ENCODE measurements around the gene CELF3. TPM values are rescaled to one million over a fixed set of nuclear protein-coding genes. Genes with fewer than 3 reads are reported as not detected.
"Not testable (repeated sequence)": the region's sequence is repeated elsewhere in the genome, so short reads cannot be mapped to it uniquely, and the experiment has no call there.

CELF3 gene
- polyA plus RNA-seq, 1 donor (not counting 4 experiments of a cell fraction or from before 2014, with no cell fraction given), result not detected

- no peaks in the 10 kb centered on the region for H3K79me2 ChIP-seq (ENCODE audit: control insufficient read depth, insufficient read depth, low read length)
- no peak for TF ChIP-seq CTCF (optimal IDR thresholded peaks at IDR 0.05 in 1 of 3, IDR thresholded peaks at IDR 0.05 in 1 of 3, conservative IDR thresholded peaks at IDR 0.05 in 1 of 3; ENCODE audit: extremely low read depth in 1 of 3, insufficient read depth in 2 of 3, low read length in 3 of 3)
- TF ChIP-seq EZH2 (IDR thresholded peaks at IDR 0.05; ENCODE audit: low read length), result no peak
- no peak overlapping the region for H3K9ac ChIP-seq (ENCODE audit: control insufficient read depth, extremely low read depth, insufficient read depth, low read length)
- dilution Hi-C loops (cut with MboI; ENCODE audit: extremely low pct_ligation_motif_present, low sequenced_read_pairs), result no loop called here
- H3K27me3 ChIP-seq (ENCODE audit: control insufficient read depth, extremely low read depth, insufficient read depth, low read length), result no peaks in the 10 kb centered on the region
- H2AFZ ChIP-seq (ENCODE audit: control insufficient read depth, low read length), result no peak overlapping the region
- H3K27ac ChIP-seq (ENCODE audit: control insufficient read depth, insufficient read depth, low read length), result no peak overlapping the region
- no peaks in the 10 kb centered on the region for H3K9me1 ChIP-seq (ENCODE audit: control insufficient read depth, extremely low read depth, insufficient read depth, low read length)
- H3K36me3 ChIP-seq (ENCODE audit: control insufficient read depth in 2 of 2, extremely low read depth in 1 of 2, insufficient read depth in 2 of 2, low read length in 2 of 2), result peaks cover 1 to 5% of the 10 kb centered on the region in 2 experiments
- H3K4me2 ChIP-seq (ENCODE audit: control insufficient read depth, extremely low read depth, insufficient read depth, low read depth, low read length), result no peak overlapping the region
- peaks cover 6% of the 10 kb centered on the region for H3K4me1 ChIP-seq (ENCODE audit: control insufficient read depth, extremely low read depth, insufficient read depth, low read length)
- no peak overlapping the region for H3K4me3 ChIP-seq (ENCODE audit: control insufficient read depth in 2 of 3, extremely low read depth in 1 of 3, insufficient read depth in 2 of 3, low read depth in 1 of 3, low read length in 3 of 3)
- DNase-seq (ENCODE audit: low read depth, low spot score), result no peak
- H3K9me3 ChIP-seq (ENCODE audit: control insufficient read depth, low read depth, low read length), result no peaks in the 10 kb centered on the region
- FAIRE-seq, result no peak
- no peaks in the 10 kb centered on the region for H4K20me1 ChIP-seq (ENCODE audit: control insufficient read depth, extremely low read depth, insufficient read depth, low read length)
Observed at GRCh38 chr1:151686561-151686960, 30.0 kb downstream of the CELF3 start.

- dilution Hi-C loops (cut with MboI; ENCODE audit: extremely low pct_ligation_motif_present, low sequenced_read_pairs), result no loop called here
- H3K4me2 ChIP-seq (ENCODE audit: control insufficient read depth, extremely low read depth, insufficient read depth, low read depth, low read length), result no peak overlapping the region
- no peak for FAIRE-seq
Observed at GRCh38 chr1:151684128-151684527, 32.5 kb downstream of the CELF3 start.

GRCh38 chr1:151682901-151683300 lies 33.7 kb downstream of the CELF3 start:
- H3K4me3 ChIP-seq (ENCODE audit: control insufficient read depth in 2 of 3, extremely low read depth in 1 of 3, insufficient read depth in 2 of 3, low read depth in 1 of 3, low read length in 3 of 3); H3K9me1 ChIP-seq (ENCODE audit: control insufficient read depth, extremely low read depth, insufficient read depth, low read length); FAIRE-seq; H3K27ac ChIP-seq (ENCODE audit: control insufficient read depth, insufficient read depth, low read length); H3K27me3 ChIP-seq (ENCODE audit: control insufficient read depth, extremely low read depth, insufficient read depth, low read length); H3K9me3 ChIP-seq (ENCODE audit: control insufficient read depth, low read depth, low read length); H3K36me3 ChIP-seq (ENCODE audit: control insufficient read depth in 2 of 2, extremely low read depth in 1 of 2, insufficient read depth in 2 of 2, low read length in 2 of 2); H2AFZ ChIP-seq (ENCODE audit: control insufficient read depth, low read length); DNase-seq (ENCODE audit: low read depth, low spot score); H3K9ac ChIP-seq (ENCODE audit: control insufficient read depth, extremely low read depth, insufficient read depth, low read length); H4K20me1 ChIP-seq (ENCODE audit: control insufficient read depth, extremely low read depth, insufficient read depth, low read length); dilution Hi-C loops (cut with MboI; ENCODE audit: extremely low pct_ligation_motif_present, low sequenced_read_pairs); H3K79me2 ChIP-seq (ENCODE audit: control insufficient read depth, insufficient read depth, low read length); H3K4me2 ChIP-seq (ENCODE audit: control insufficient read depth, extremely low read depth, insufficient read depth, low read depth, low read length): not testable (repeated sequence)
- H3K4me1 ChIP-seq (ENCODE audit: control insufficient read depth, extremely low read depth, insufficient read depth, low read length), result peaks cover 28% of the 10 kb centered on the region

More at GRCh38 chr1:151684128-151684527, 32.5 kb downstream of the CELF3 start:
- no peaks in the 10 kb centered on the region for H3K9me3 ChIP-seq (ENCODE audit: control insufficient read depth, low read depth, low read length)
- no peak overlapping the region for H3K27ac ChIP-seq (ENCODE audit: control insufficient read depth, insufficient read depth, low read length)
- no peaks in the 10 kb centered on the region for H3K9me1 ChIP-seq (ENCODE audit: control insufficient read depth, extremely low read depth, insufficient read depth, low read length)
- H3K36me3 ChIP-seq (ENCODE audit: control insufficient read depth in 2 of 2, extremely low read depth in 1 of 2, insufficient read depth in 2 of 2, low read length in 2 of 2), result peaks cover 0 to 5% of the 10 kb centered on the region in 2 experiments
- no peaks in the 10 kb centered on the region for H3K27me3 ChIP-seq (ENCODE audit: control insufficient read depth, extremely low read depth, insufficient read depth, low read length)
- no peaks in the 10 kb centered on the region for H3K79me2 ChIP-seq (ENCODE audit: control insufficient read depth, insufficient read depth, low read length)
- no peak overlapping the region for H2AFZ ChIP-seq (ENCODE audit: control insufficient read depth, low read length)
- TF ChIP-seq CTCF (optimal IDR thresholded peaks at IDR 0.05 in 1 of 3, IDR thresholded peaks at IDR 0.05 in 1 of 3, conservative IDR thresholded peaks at IDR 0.05 in 1 of 3; ENCODE audit: extremely low read depth in 1 of 3, insufficient read depth in 2 of 3, low read length in 3 of 3) (no peak), EZH2 (IDR thresholded peaks at IDR 0.05; ENCODE audit: low read length) (no peak)
- no peak overlapping the region for H3K4me3 ChIP-seq (ENCODE audit: control insufficient read depth in 2 of 3, extremely low read depth in 1 of 3, insufficient read depth in 2 of 3, low read depth in 1 of 3, low read length in 3 of 3)
- peaks cover 28% of the 10 kb centered on the region for H3K4me1 ChIP-seq (ENCODE audit: control insufficient read depth, extremely low read depth, insufficient read depth, low read length)
- no peaks in the 10 kb centered on the region for H4K20me1 ChIP-seq (ENCODE audit: control insufficient read depth, extremely low read depth, insufficient read depth, low read length)
- no peak for DNase-seq (ENCODE audit: low read depth, low spot score)
- H3K9ac ChIP-seq (ENCODE audit: control insufficient read depth, extremely low read depth, insufficient read depth, low read length), result no peak overlapping the region
